ENCODE measurements around the gene STX19.
A peak's percentile ranks its signal among the peaks of the same experiment; 100 is the strongest.

Gene STX19

GRCh38 chr3:94026623-94027022, 1.8 kb downstream of the STX19 start:
- DNase-seq: no peak

DNA sequence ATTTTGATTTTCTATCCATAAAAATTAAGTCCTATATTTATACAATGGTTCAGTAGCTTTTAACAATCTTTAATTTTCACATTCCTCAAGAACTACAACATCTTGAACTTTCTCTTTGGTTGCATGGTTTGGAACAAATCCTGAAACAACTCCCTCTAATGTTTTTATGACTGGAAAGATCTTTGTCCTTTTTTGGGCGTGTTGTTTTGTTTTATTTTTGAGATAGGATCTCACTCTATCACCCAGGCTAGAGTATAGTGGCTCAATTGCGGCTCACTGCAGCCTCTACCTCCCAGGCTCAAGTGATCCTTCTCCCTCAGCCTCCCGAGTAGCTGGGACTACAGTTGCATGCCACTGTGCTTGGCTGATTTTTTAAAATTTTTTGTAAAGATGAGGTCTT, 4.0 kb downstream of the STX19 start:
- DNase-seq: no peak

DNA sequence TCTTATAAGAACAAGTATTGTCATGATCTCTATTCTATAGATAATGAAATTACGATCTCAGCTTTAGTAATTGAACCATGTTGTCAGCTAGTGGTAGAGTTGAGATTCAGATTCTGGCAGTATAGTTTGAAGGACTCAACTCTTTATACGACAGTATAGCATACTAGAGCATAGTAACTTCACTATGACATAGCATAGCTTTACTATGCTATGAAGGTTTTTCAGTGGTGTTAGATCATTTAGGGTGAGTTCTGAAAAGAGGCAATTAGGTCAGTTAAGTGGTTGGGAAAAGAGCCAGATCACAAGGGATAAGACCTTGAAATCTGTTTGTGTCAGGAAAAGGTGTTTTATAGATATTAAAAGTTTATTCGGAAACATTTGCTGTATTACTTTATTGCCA, 8.1 kb downstream of the STX19 start:
- DNase-seq: no peak

DNA sequence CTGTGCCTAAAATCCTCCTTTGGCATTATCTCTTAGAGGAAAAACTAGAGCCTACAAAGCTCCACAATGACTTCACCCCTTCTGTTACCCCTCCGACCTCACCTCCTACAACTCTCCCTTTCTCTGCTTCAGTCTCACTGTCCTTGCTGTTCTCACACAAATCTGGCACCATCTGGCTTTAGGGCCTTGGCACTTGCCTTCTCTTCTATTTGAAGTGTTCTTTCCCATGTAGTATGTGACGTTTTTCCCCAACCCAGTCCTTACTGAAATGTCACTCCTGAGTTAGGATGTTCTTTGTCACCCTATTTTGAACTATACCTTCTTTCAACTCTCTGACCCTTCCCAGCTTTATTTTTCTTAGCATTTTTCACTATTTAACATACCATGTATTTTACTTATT, 8.7 kb downstream of the STX19 start:
- DNase-seq: no peak

- no peak for DNase-seq
Observed at GRCh38 chr3:94015025-94015424, 13.4 kb downstream of the STX19 start.

- no peak for DNase-seq
Observed at GRCh38 chr3:94012185-94012584, 16.2 kb downstream of the STX19 start.

GRCh38 chr3:94011233-94011711, 17.1 kb downstream of the STX19 start:
- no peak for DNase-seq

DNA sequence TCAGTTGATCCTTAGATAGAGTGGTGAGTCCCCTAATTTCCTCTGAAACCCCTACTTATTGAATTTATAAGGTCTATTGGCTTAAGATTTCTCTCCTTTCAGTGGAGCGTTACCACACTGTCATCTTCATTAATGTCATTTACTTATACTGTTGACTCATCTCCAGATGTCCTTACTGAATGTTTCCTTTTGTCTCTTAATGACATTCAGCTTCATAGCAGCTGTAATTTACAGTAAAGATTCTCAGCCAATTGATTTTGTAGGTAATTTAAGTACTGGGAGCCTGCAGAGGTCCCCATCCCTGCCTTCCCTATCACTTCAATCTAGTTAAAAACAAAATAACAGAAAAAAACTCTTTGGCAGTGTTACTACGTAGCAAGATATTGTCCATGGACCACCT, 18.8 kb downstream of the STX19 start:
- DNase-seq: no peak

GRCh38 chr3:94008253-94008652, 20.1 kb downstream of the STX19 start:
- DNase-seq: no peak

DNA sequence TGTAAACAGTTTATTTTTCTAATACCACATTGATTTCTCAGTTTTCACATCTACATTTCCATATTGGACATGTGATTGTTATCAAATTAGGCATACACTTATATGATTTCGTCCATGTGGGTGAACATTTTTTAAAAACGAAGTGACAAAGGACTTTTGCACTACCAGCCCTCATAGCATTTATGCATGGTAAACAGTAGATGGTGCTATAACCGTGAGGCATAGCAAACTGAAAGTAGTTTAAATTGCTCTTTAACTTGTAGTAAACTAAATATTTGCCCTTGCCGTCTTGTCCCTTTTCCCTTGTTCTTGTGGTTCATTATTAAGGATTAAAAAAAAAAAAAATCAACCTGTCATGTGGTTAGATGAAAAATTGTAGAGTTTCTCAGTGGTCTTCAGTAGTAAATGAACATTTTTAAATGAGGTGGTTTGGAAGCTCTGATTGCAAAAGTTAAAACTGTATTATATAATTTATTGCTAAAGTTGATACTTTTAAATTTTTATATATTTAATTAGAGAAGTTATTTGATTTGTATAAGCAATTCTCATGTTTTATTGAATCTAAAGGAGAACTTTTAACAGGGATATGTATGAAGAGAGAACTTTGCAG, 24.0 kb downstream of the STX19 start:
- peak; percentile 67 for DNase-seq

- DNase-seq: no peak
Observed at GRCh38 chr3:94001827-94002495, 26.4 kb downstream of the STX19 start.

- no peak for DNase-seq
Observed at GRCh38 chr3:94001191-94001590, 27.2 kb downstream of the STX19 start.

DNA sequence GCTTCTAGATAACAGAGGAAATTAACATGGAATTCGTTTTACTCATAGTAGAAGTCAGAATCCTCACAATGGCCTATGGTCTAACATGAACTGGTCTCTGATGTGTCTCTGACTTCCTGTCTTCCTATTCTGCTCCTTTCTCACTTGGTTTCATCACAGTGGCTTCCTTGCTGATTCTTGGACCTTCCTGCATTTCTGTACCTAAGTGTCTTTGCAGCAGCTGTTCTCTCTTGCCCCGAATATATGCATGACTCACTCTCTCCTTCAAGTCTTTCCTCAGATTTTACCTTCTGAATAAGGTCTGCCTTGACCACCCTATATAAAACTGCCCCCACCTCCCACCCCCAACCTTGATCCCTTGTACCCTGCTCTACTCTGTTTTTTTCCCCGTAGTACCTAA, 34.3 kb downstream of the STX19 start:
- no peak for DNase-seq

DNA sequence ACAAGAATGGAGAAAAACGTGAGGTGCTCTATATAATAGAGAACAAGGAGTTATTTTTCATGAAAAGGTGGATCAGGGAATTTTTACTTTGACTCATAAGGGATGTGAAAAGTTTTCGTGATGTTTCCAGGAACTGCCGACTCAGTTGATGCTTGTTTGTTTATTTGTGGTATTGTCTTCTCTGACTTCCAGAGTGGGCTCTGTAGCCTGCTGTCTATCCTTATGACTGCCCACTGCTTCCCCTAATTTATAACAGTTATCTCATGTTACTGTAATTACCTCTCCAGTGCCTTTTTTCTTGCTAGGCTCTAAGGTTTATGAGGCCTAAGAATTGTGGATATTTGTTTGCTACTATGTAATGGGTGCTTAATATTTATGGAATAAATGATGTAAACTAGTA, 36.2 kb downstream of the STX19 start:
- DNase-seq: no peak

GRCh38 chr3:93991631-93992030, 36.8 kb downstream of the STX19 start:
- DNase-seq: no peak

DNA sequence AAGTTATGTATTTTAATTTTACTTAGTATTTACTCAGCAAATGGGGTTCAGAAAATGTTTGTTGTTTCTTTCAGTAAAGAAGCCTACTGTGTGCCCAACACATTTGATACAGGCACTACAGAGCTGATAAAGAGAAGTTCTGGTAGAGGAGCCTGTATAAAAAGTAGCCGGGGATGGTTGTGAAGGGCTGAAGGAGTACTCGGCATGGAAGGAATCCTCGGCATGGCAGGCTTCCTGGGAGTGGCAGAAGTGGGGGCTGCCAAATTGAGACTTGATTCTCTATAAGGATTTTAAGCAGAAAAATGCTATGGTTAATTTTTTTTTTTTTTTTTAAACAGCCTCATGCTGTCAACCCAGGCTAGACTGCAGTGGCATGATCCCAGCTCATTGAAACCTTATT, 39.2 kb downstream of the STX19 start:
- no peak for DNase-seq

DNA sequence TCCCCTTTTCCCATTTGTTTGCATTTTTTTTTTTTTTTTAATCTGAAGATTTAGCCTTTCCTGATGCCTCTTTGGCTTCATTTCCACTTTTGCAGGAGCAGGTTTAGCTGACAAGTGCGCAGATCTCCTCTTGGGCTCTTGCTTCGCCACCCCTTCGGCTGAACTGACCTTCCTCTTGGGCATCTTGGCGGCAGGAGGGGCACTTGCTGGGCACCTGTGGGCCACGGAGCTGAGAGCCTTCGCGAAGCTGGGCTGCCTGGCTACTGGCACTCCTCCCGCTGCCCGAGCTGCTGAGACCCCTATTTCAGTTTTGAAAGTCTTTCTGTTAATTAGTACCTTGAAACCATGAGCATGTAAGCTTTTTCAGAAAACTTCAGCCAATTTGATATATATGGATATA, 39.6 kb downstream of the STX19 start:
- DNase-seq: no peak

GRCh38 chr3:93988283-93988682, 40.1 kb downstream of the STX19 start:
- no peak for DNase-seq

DNA sequence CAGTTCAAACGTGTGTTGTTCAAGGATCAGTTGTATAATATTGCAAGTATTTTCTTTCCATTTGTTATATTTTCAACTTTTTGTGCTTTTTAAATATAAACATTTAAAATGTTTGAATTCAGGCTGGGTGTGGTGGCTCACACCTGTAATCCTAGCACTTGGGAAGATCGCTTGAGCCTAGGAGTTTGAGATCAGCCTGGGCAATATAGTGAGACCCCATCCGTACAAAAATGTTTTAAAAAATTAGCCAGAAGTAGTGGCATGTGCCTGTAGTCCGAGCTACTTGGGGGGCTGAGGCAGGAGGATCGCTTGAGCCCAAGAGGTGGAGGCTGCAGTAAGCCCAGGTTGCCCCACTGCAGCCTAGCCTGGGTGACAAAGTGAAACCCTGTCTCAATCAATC, 43.8 kb downstream of the STX19 start:
- no peak for DNase-seq

DNA sequence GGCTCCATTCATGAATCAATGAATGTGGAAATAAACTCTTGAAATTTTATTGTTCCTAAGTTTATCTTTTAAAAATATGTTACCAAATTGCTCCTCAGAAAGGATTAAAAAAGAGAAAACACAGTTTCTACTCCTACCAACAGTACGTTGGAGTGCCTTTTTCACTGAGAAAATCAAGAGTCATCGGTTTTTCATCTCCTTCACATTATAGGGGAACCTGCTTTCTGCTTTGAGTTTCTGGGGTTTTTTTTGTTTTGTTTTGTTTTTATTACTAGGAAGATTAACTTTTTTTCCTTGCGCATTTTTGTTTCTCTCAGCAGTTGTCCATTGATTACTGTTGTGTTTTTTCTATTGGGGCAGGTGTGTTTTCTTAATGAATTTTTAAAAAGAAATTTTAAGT, 45.0 kb downstream of the STX19 start:
- DNase-seq: no peak

DNA sequence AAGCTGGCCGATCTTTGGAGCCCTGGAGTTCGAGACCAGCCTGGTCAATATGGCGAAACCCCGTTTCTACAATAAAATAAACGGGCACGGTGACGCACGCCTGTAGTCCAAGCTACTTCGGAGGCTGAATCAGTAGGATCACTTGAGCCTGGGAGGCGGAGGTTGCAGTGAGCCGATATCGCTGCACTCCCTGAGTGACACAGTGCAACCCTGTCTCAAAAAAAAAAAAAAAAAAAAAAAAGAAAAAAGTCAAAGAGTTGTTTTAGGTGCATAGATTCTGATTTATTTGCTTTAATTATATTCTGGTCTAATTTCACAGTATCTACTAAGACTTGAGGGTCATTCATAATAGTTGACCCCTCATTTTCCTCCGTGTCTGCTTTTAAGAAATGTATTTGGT, 46.7 kb downstream of the STX19 start:
- no peak for DNase-seq

- DNase-seq: peak; percentile 97
Observed at GRCh38 chr3:93979850-93980676, 48.3 kb downstream of the STX19 start, which contains the start of gene ARL13B. Gene ARL13B, plus strand, starts transcription at chr3:93980155. Its CDS starts 269 bp downstream, at chr3:93980424.

DNA sequence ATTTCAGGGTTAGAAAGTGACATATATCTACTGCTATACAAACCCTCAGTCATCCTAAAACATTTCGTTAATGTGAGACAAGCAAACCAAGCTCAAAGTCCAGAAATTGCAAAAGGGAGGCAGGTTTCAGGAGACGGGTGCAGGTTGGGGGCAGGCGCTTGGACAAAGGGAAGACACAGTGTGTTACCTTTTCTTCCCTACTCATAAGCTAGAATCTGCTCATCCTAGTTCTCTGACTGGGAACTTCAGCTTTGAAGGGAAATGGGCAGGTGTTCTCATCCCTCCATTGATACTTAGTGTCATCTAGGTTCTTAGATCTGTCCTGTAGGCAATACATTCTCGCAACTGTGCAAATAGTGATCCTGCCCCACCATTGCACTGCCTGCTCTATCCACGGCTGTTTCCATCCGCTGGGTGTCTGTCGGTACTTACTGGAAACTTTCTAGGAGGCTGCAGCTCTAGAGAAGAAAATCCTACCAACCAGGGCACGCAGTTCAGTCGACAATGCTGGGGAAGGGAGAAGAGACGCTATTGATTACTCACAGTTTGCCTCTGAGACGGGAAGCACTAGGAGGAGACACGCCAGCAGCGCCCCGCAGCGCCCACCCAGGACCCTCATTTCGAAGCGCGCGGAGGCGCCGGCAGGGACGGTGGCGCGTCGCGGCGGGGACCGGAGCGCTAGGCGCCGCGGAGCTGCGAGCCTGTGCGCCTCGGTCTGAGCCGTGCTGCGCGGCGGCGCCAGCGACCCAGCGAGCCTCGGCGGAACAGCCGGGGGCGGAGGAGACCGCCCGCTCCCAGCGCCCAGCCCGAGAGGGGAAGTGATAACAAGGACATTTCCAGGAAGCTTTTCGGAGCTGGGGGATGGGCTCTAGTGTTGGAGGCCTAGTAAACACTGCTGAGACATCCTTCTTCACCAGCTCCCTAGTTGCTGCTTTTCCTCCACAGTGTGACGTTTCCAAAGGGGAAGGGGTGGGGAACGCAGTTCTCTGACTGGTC, 55.0 kb downstream of the STX19 start, which contains the start of gene PROS1:
Gene PROS1, minus strand, starts transcription at position 766 of the 996 bp plus-strand sequence. Its CDS starts 147 bp downstream, at position 619.
- DNase-seq: peak; percentile 47

All from CD4-positive, alpha-beta T cell treated with Interleukin-21 for 1 hour (primary cell).